ENCODE data around the gene FANCE.

The FANCE gene

GRCh38 chr6:35468181-35468979 is 16.2 kb downstream of the FANCE start, which contains the start of gene RPL10A:
Gene RPL10A, plus strand, starts transcription at chr6:35468401. Its CDS starts 34 bp downstream, at chr6:35468435.
- peak; percentile 98 for DNase-seq (ENCODE audit: low spot score)

DNA sequence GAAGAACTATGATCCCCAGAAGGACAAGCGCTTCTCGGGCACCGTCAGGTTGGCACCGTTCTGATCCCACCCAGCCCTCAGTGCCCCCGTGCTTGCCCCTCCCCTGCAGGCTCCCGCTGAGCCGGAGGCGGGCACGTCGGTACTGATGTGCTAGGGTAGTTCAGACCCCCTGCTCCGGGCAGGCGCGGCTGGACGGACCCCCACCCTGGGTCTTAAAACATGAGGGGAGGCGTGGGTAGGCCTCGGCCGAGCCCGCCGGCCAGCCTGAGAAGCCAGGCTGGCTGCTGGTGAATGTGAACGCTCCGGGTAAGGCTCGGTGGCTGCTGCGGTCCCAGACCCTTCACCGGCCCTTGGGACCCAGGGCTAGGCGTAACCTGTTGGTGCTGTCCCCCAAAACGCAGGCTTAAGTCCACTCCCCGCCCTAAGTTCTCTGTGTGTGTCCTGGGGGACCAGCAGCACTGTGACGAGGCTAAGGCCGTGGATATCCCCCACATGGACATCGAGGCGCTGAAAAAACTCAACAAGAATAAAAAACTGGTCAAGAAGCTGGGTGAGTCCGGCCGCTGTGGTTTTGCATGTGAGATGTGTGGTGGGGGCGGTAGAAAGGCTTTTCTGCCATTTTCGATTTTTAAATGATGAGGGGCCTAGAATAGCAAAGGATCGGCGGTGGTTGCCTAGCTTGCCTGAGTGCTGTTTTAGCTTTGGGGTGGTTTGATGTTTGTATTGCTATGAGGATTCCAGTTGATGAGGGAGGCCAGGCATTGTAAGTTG is 17.0 kb downstream of the FANCE start:
- DNase-seq (ENCODE audit: low spot score): no peak

GRCh38 chr6:35469751-35470662 is 17.9 kb downstream of the FANCE start:
- DNase-seq (ENCODE audit: low spot score): no peak

- no peak for DNase-seq (ENCODE audit: low spot score)
Observed at GRCh38 chr6:35470663-35471120, 18.6 kb downstream of the FANCE start.

GRCh38 chr6:35471836-35472345 is 19.8 kb downstream of the FANCE start:
- no peak for DNase-seq (ENCODE audit: low spot score)

DNA sequence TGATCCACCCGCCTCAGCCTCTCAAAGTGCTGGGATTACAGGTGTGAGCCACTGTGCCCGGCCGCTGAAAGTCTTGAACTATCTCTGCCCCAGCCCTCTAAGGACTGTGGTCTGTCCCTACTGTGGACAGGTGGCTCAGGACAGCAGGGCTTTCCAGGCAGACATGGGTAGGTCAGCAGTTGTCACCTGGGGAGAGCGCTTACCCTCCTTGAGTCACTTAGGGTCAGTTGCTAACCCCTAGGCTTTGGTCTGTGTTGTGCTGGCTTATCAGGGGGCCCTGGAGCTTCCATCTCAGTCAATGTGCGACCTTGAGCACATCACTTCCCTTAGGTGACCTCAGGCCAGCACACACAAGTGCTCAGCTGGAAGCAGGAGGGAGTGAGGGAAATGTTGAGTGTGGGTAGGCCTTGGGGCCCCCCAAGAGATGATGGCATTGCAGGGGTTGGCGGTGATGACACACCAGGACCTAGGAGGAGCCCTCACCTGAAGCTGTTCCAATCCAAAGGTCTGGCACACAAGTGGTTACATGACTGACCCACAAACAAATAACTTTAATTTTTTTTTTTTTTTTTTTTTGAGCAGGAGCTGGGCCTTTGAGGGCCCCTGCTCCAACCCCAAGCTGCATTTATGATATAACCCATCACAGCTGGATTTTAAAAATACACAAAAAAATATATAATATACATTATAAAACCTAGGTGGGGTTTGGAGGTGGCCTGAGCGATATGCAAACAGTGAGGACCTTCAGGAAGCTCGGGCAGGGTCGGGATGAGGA is 21.1 kb downstream of the FANCE start:
- DNase-seq (ENCODE audit: low spot score): no peak

- DNase-seq (ENCODE audit: low spot score): no peak
Observed at GRCh38 chr6:35473850-35474130, 21.7 kb downstream of the FANCE start.

GRCh38 chr6:35474131-35474941 is 22.2 kb downstream of the FANCE start:
- no peak for DNase-seq (ENCODE audit: low spot score)

DNA sequence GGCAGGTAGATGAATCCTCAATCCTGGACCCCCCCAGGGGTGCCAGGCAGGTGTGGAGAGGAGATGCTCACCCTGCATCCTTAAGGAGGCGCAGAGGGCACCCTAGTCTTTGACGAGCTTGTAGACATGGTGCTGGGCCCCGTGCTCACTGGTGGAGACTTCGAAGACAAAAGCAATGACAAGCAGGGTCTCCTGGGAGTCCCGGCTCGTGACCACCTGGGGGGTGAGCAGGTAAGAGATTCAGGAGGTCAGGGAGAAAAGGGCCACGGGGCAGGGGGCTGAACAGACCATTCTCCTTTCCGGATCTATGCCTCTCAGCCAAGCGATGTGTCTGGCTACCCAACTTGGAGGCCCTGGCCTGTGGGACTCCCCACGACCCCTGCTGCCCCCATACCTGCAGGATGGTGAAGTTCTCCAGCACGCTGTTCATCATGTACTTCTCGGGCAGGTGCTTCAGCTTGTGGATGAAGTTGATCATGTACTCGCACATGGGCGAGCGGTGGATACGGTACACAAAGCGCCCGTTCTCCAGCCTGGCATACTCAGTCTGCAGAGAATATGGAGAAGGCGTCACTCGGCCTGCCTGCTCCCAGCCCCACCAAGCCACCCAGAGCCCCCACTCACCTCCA is 22.9 kb downstream of the FANCE start:
- DNase-seq (ENCODE audit: low spot score): no peak

DNA sequence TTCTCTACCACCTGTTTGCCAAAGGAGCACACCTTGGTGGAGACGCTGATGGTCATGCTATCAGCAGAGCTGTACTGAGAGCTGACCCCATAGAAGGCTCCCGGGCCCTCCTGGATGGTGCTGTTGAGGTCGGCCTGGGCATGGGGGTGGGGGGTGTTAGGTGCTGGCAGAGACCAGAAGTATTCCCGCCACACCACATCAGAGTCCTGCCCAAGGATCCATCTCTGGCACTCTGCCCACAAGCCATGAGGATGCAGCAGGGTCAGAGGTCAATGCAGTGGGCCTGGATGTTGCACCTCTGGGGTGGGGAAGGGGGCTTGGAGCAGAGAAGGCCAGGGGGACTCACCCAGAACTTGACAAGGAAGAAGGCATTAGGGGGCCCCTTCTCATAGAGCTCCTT is 23.4 kb downstream of the FANCE start:
- no peak for DNase-seq (ENCODE audit: low spot score)

- no peak for DNase-seq (ENCODE audit: low spot score)
Observed at GRCh38 chr6:35476004-35476403, 23.9 kb downstream of the FANCE start.

DNA sequence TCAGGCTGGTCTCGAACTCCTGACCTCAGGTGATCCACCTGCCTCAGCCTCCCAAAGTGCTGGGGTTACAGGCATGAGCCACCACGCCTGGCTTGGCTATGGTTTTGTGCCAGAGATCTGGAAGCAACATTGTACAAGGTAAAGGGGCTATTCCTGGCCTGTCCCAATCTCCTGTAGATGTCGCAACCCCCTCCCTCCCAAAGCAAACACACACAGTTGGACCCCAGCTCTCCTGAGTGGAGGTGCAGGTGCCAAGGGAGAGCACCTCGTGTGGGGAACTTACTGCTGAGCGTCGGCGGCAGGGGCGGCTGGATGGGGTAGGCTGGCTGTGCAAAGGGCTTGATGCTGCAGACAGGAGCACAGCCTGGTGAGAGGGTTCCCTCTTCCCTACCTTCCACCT is 24.9 kb downstream of the FANCE start:
- no peak for DNase-seq (ENCODE audit: low spot score)

DNA sequence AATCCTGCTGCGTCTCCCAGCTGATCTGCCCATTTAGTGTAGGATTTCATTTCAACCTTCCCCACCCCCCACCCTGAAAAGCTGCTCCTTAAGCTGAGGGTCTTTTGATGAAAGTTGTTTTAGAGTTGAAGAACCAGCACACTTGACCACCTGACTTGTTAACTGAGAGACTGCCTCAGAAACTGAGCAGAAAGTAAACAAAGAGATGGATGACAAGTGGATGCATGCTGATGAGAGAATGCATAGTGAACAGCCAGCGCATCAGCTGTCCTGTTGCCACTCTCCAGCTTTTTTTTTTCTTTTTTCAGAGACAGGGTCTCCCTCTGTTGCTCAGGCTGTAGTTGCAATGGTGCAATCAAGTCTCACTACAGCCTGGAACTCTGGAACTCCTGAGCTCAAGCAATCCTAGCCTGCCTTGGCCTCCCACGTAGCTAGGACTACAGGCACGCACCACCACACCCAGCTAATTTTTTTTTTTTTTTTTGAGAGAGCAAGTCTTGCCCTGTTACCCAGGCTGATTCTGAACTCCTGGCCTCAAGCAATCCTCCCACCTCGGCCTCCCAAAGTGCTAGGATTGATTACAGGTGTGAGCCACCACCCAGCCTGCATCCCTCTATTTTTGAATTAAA is 25.5 kb downstream of the FANCE start:
- DNase-seq (ENCODE audit: low spot score): no peak

DNA sequence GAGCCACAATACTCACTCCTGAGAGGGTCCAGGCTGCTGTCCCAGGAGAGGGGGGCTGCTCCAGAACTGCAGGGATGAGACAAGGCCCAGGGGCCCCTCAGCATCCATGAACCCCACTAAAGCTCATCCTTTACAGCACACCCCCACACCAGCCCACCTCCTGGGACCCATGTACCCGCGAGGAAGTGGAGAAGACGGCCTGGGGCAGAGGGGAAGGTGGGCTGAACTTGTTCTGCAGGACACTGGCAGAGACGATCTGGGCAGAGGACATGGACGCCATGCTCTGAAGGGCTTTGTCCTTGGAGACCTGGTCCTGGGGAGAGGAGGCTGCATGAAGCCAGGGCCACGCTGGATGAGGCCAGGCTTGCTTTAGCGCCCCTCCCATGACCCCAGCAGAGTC is 26.1 kb downstream of the FANCE start:
- DNase-seq (ENCODE audit: low spot score): no peak

- no peak for DNase-seq (ENCODE audit: low spot score)
Observed at GRCh38 chr6:35480176-35480575, 28.0 kb downstream of the FANCE start.

- DNase-seq (ENCODE audit: low spot score): no peak
Observed at GRCh38 chr6:35481226-35481625, 29.1 kb downstream of the FANCE start.

- no peak for DNase-seq (ENCODE audit: low spot score)
Observed at GRCh38 chr6:35483062-35483461, 30.9 kb downstream of the FANCE start.

DNA sequence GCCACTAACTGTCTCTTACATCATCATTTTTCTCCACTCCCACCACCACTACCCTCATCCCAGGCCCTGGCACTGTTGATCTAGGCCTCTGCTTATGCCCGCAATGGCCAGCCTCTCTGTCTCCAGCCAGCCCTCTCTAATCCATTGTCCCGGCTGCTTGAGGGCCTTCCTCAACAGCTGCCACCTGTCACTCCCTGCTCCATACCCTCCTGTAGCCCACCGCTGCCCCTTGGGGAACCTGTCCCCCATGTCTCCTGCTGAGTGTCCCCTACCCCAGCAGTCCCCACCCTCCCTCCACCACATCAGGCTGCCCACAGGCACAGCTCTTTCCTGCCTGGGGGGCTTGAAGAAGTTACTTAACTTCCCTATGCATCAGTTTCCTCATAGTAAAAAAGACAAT is 31.4 kb downstream of the FANCE start:
- no peak for DNase-seq (ENCODE audit: low spot score)

GRCh38 chr6:35483893-35484645 is 31.9 kb downstream of the FANCE start:
- no peak for DNase-seq (ENCODE audit: low spot score)

All from CD4-positive, alpha-beta T cell treated with Interleukin-15 for 4 hours (primary cell).